Sciatic nerve (tissue), 2 donors: ENCODE data around the gene RASSF3. TPM values are rescaled to one million over a fixed set of nuclear protein-coding genes. Genes with fewer than 3 reads are reported as not detected.
"Not testable (repeated sequence)": the region's sequence is repeated elsewhere in the genome, so short reads cannot be mapped to it uniquely, and the experiment has no call there.

Experiments used
- ATAC-seq: fragments of 200-7000 bp; cut with Tn5 transposase; one replicate; pipeline ENCODE4 v1.9.1; 2020; ENCODE audit warnings: mild to moderate bottlenecking, moderate library complexity
- DNase-seq: peaks from one replicate; pipeline ENCODE4 v3.0.0-alpha.2; 2020; ENCODE audit warnings: low spot score
- intact Hi-C: fragments of 100-400 bp; cut with DNase I; formaldehyde crosslinking; loops from one replicate; pipeline ENCODE4 v1.14.2; 2022
- total RNA-seq: library from RNA; stranded (reverse); fragmentation: NEBNext Ultra II Directional; extraction: Animal tissue kit (Norgen Biotek cat#: 25700); gene quantifications from one replicate; pipeline ENCODE4 v1.2.1, GENCODE V29; 2021
- donor health status: DM: no; HTN: no; CAD: no.
- donor health status: DM: no; HTN: no; CAD: no.

Gene RASSF3
- total RNA-seq, 1 donor from 2014 or later: 49.3 TPM

DNA sequence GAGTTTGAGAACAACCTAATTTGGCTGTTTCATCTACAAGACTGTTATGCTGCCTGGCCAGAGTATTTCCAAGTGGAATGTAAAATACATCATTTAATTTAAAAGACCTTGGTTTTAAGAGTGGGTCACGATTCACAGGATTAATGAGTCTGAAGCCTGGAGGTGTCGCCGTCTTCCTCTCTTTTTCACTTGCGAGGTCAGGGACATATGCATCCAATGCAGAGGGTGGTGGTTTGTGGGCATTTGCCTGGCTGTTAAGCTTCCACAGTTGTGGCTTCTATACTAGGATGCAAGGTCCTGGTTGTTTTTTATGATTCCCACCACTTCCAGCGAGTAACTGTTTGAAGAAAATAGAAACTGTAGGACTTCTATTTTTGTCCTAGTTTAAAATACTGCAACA lies 22.8 kb upstream of the RASSF3 start:
- ATAC-seq: no peak
- intact Hi-C loops: no loop called here
- no peak for DNase-seq

DNA sequence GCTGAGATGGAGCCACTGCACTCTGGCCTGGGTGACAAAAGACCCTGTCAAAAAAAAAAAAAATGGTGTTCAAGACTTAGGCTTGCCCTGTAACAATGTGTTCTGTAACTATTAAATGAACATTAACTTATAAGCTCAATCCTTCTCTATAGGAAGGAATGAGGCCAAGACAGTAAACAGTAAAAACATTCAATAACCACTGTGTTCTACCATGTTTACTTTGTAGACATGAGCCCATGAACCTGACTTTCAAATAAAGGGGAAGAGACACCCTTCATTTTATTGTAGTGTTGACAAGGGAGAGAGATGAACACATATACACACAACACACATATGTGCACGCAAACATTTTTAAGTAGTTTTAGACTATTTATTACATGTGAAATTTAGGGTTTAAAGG lies 20.1 kb upstream of the RASSF3 start:
- DNase-seq: no peak
- no peak for ATAC-seq
- intact Hi-C loops: no loop called here

DNA sequence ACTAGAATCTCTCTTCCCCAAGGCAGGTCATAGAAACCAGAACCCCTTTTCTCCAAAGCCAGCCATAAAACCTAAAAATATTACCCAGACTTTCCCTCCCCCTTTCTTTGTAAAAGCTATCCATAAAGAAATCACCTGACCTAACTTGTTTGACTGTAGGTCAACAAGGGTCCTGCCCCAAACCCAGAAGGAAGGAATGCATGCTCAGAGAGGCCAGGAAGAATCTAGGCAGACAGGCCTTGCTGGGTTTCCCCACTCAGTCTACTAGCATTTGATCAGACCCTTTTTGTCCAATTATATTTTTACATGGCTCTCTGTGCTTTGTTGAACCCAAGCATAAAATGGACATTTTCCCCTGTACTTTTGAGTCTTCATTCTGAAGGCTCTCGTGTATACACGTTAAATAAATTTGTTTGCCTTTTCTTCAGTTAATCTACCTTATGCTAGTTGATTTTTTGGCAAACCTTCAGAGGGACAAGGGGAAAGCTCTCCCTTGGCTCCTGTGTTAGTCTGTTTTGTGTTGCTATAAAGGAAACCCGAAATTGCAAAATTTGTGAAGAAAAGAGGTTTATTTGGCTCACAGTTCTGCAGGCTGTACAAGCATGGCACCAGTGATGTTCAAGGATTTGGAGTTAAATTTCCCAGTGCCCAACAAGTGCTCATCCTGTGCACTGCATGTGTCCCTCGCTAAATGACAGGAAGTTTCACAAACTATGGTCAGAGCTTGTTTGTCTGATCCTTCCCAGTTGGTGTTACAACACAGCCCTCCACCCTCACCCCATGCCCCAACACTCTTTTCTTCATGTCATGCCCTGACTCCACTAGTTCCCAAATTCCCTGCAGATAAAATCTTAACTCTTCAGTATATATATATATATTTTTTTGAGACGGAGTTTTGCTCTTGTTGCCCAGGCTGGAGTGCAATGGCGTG lies 14.2 kb upstream of the RASSF3 start:
- intact Hi-C loops: no loop called here
- ATAC-seq (no peak), DNase-seq (no peak)

DNA sequence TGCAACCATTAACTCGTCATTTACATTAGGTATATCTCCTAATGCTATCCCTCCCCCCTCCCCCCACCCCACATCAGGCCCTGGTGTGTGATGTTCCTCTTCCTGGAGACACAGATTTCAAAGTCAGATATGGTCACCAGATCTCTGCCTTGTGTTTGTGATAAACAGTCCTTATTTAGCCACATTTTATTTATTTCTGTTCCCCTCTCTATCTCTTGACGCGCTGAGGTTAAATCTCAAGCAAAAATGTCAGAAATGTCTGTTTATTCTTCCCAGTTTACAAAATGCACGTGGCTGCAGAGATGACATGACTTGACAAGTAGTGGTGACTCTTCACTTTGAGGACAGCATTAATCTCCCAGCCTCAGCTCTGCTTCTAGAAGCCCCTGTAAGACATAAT lies 11.5 kb upstream of the RASSF3 start:
- intact Hi-C loops: no loop called here
- ATAC-seq (no peak), DNase-seq (no peak)

DNA sequence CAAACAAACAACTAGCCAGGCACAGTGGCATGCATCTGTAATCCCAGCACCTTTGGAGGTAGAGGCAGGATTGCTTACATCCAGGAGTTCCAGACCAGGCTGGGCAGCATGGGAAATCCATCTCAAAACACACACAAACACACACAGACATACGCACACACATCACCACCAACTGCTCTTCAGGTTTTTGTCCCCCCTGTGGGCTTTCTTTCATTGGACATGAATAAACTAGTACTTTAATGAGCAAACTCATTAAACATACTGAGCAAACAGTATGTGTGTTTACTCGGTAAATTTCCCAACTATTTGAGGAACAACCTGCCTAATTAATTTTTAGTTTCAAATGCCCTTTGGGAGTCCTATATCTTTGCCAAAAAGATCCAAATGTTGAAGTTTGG lies 10.1 kb upstream of the RASSF3 start:
- DNase-seq (no peak), ATAC-seq (no peak)
- intact Hi-C loops: no loop called here

DNA sequence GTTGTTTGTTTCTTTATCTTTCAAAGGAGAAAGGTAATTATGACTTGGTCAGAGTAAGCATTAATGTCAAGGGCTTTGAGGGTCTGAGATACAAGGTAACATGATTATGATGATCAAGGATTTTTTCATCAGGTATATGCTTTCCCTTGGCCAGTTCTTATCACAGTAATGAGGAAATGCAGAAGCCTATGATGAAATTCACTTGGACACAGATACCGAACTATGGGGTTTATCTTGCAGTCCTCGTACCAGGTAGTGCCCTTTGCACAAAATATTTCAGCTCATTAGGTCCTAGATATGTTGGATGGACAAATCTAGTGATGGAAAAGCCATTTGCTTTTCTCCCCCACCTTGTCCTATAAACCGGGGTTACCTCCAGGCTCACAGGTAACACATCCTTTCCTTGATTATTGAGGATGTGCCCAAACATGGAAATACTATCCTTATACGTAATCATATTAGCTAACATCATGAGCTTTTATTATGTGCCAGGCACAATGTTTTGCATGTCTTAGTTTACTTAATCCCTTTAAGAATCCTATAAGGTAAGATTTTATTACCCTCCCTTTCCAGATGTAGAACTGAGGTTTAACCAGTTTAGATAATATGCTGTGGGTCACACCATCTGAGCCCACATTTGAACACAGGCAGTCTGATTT lies 7.0 kb upstream of the RASSF3 start:
- ATAC-seq (no peak), DNase-seq (no peak)
- intact Hi-C loops: no loop called here

DNA sequence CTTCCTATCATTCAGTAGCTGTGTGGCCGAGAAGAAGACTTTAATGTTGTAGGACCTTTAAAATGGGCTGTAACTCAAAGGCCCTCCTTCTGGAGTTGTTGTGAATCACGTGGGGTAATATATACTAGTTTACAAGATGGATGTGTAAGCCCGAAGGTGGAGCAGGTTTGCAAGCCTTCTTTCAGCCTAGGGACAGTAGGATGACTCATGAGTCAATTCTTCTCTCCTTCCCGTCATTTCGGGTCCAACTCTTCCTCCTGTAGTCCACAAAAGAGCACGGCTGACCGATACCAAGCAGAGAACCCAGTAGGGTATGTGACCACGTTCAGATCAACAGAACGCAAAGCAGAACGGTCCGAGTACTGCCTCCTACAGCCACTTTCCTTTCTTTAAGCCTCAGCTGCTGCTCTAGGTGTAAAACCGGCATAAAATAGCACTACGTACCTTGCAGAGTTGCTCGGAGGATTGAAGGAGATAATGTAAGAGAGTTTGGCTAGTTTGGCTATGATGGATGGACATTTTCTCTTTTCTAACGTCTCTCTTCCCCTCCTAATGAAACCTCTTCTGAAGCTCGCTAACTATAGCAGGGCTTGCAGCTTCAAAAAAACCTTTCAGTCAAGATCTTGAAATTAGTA lies 1.3 kb upstream of the RASSF3 start:
- peak; percentile 34 for ATAC-seq
- intact Hi-C loops: no loop called here
- DNase-seq: no peak

DNA sequence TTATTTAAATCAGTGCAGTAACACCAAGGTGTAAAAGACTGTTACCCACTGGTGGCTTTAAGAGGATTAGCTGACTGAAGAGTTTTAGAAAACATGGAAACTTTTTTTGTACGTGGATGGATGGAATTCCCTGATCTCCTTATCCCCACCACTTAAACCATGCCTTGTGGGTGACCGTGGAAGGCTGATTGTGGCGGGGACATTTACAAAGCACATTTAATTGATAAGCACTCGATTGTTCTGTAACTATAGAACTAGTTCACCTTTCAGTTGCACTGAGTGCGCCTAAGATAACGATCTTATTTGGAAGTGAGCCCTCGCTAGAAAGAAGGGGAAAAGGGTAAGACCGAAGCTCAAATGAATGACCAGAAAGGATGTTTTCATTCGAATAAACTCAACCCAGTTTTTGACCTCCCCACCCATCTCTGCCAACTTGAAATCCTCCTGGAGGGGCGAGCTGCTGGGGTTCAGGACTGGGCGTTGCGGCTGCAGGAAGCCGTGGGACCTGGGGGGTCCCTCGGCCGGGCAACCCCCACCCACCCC lies 688 bp upstream of the RASSF3 start:
- ATAC-seq: no peak
- intact Hi-C loops: no loop called here
- no peak for DNase-seq

DNA sequence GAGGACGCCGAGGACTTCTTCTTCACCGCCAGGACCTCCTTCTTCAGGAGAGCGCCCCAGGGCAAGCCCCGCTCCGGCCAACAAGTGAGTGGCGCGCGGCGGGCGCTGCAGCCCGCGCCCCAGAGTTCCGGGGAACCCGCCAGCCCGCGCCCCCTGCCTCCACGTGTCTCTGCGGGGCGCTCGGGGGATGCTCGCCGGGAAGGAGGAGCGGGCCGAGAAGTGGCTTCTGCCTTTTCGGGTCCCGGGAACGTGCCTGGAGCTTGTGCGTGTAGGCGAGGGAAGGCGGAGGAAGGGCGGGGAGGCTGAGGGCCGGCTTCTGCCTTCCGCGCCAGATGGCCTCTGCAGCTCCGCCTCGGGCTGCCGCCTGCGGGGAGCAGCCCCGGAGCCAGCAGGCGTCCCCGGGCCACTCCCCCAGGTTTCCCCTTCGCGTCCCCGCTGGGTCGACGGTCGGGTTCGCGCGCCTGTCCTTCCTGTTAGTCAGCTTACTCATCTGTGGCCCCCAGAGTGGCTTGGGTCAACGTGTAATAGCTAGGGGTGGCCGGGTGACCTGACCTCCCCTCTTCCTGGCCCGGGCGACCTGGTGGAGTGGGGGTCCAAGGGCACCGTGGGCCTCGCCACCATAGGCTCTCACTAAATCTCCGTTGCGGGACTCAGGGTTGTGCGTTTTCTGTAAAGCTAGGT lies 505 bp downstream of the RASSF3 start:
- peak; percentile 60 for ATAC-seq
- intact Hi-C loops: no loop called here
- peak; percentile 72 for DNase-seq

DNA sequence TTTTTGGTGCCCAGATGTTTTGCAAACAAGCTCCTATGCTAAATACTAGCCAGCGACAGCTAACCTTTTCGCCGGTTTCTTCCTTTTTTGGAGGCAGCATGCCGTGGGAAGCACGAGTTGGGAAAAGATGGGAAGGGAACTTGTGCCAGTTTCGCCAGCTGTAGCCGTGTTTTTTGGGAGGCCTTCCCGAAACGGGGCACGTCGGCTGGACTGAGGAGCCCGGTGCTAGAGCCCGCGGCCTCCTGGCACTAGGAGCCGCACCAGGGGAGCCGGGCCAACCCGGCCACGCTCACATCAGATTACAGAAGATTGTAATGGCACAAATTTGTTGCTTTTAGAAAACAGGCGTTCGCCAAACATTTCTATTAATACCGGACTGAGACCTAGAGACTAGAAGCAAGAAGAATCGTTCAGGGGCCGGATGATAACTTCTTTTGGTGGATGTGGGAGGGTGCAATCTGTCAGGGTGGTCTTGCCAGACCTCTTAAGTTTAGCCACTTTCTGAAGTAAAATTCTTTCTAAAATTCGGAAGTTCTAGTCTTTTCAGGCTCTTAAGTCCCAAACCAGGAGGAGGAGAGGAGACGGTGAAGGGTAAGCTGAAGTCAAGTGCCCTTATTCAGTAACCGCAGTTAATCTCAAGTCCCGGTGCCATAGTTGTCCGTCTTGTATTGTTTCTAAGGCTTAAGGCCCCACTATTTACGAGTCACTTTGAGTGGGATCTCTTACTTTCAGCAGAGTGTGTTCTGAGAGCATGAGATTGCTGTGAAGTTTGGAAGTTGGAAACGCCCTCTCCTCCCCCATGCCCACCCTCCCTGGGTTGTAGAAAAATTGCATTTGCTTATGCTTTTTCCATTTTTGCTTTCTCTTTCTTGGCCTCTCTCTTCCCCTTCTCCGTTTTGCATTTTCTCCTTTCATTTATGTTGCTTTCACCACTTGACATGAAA lies 1.3 kb downstream of the RASSF3 start:
- intact Hi-C loops: no loop called here
- DNase-seq (peak; percentile 63), ATAC-seq (peak; percentile 62)

DNA sequence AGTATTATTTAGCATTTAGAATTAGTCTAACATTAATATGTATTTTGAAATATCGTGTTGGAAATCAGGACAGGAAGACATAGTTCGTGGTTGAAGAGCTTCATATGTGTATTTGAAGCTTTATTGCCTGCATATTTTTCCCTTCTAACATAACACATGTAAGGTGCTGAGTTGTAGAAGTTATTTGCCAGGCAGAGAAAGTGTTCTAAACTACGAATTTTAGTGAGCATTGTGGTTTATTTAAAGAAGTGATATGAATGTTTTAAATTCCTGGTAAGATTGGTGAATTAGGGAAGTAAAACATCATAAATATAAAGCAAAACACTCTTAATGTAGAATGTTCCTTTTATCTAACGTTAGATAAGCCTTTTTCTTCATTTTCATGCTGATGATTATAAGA lies 2.5 kb downstream of the RASSF3 start:
- DNase-seq (no peak), ATAC-seq (no peak)
- intact Hi-C loops: no loop called here

DNA sequence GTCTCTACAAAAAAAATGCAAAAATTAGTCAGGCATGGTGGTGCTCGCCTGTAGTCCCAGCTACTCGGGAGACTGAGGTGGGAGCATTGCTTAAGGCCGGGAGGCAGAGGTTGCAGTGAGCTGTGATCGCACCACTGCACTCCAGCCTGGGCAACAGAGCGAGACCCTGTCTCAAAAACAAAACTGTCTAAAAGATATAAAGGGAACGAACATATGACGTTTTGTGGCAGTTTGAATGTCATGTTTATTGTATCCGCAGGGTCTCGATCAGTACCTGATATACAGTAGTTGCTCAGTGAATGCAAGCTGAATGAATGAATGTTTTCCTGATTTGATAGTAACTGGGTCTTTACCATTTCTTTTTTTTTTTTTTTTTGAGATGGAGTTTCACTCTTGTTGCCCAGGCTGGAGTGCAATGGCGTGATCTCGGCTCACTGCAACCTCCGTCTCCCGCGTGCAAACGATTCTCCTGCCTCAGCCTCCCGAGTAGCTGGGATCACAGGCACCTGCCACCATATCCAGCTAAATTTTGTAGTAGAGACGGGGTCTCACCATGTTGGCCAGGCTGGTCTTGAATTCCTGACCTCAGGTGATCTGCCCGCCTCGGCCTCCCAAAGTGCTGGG lies 3.6 kb downstream of the RASSF3 start:
- DNase-seq, intact Hi-C loops, ATAC-seq: not testable (repeated sequence)

DNA sequence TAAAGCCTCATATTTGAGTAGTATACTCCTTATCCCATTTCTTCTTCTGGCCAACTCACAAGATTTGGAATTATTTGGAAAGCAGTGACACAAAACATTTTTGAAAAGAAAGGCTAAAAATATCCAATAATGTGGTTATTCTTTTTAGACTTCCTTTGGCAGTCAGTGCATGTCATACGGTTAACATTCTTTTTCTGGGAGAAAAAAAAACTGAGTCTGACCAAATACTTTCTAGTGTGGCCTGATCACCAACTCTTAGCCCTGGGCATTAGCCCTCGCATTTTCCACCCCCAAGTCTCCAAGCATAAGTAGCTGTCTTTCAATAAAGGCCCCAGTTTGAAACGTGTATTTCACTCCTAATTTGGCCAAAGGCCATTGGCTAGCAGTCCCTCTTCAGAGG lies 5.9 kb downstream of the RASSF3 start:
- ATAC-seq (peak; percentile 70), DNase-seq (no peak)

DNA sequence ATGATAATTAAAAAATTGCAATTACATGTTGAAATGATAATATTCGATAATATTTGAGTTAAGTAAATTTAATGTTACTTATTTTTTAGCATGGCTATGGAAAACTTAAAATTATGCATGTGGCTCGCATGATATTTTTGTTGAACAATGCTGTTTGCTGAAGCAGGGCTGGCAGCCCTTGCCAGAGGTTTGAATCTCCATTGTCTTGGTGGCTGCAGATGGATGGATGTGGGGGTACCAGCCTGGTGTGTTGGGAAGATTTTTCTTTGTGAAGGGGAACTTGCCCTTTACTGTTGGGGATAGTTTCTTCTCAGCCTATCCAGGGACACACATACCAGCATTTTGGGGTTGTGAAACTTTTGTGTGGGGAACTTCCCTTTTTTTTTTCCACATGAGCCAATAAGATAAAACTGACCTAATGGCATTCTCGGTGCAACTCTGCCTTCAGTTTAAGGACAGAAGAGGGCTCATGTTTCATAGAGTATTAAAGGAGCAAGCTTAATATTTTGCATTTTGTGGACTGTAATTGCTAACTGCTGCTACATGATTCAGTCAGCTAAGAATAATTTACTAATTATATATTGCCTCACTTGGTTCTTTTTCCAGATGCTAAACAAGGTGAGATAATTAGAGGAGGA lies 8.8 kb downstream of the RASSF3 start:
- ATAC-seq (peak; percentile 64), DNase-seq (no peak)
- intact Hi-C loops: no loop called here

More for the DNA sequence above, 5.9 kb downstream of the RASSF3 start:
- intact Hi-C loops: no loop called here

DNA sequence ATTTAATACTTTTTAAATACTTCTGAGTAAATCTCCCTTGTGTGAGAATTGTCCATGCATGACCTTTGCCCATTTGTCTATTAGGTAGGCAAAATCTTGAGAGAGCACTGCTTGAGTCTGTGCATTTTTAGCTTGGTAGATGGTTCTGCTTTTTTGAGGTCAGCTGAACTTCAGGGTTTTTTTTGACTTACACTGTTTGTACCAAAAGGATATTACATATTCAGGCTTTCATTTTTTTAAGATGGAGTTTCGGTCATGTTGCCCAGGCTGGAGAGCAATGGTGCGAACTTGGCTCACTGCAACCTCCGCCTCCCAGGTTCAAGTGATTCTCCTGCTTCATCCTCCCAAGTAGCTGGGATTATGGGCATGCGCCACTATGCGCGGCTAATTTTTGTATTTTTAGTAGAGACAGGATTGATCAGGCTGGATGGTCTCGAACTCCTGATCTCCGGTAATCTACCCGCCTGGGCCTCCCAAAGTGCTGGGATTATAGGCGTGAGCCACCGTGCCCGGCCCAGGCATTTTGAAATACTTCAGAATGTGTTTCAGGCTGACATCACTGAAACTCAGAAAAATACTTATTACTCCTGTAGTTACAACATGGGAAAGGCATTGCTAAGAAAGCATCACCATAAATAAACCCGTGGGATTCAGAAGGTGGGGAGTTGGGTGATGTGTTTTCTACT lies 11.1 kb downstream of the RASSF3 start:
- DNase-seq (no peak), ATAC-seq (no peak)
- intact Hi-C loops: no loop called here

DNA sequence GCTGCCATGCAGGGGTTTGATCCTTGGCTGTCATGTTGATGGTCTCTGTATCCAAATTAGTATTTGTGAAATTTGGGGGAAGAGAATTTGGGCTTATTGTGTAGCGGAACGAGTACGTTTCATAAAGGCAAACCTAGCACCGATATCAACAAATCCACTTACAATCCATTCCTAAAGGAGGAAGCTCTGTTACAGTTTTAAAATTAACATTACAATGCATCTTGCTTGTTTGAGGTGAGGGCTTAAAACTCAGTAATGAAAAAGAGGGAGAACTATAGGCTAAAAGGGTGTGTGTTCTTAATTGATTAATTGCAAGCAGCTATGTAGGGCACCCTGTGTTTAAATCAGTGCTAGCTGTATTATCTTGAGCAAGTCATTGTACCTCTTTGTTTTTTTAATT lies 13.7 kb downstream of the RASSF3 start:
- intact Hi-C loops: no loop called here
- DNase-seq (no peak), ATAC-seq (no peak)
